ENCODE data around the gene CDH13. TPM values are rescaled to one million over a fixed set of nuclear protein-coding genes. Genes with fewer than 3 reads are reported as not detected.
A peak's percentile ranks its signal among the peaks of the same experiment; 100 is the strongest.

The CDH13 gene
- total RNA-seq, 1 experiment from 2014 or later: 2.1 TPM

DNA sequence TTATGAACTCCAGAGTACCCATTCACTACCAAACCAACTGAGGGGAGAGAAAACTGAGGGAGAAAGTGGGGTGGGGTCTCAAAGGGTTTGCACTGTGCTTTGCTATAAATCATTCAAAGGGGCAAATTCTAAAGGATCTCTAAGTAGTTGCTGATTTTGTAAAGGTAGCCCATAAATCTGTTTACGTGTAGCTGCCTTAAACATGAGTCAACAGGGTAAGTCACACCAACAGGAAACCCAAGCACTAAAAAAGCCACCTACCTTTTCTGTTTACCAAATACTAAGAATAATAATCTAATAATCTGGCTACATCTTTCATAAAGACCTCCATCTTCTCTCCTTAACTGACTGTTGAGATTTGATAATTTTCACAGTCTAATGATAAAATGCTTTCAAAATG lies 1172.6 kb downstream of the CDH13 start:
- intact Hi-C loops (cut with micrococcal nuclease; ENCODE audit: unreplicated experiment): no loop called here
- DNase-seq (ENCODE audit: low spot score): no peak
- BruUV-seq (replicated peaks): no TSS peak
- ChIA-PET CTCF (no interaction called here), POLR2A (ENCODE audit: low non-redundant PET) (no interaction called here)
- no peaks in the 10 kb centered on the region for H3K36me3 ChIP-seq (ENCODE audit: insufficient read depth, low read length, poor library complexity, severe bottlenecking)
- no peak overlapping the region for H3K4me3 ChIP-seq (ENCODE audit: low read depth, low read length, poor library complexity, severe bottlenecking)
- no peaks in the 10 kb centered on the region for H3K4me1 ChIP-seq (ENCODE audit: insufficient read depth, low read length, poor library complexity, severe bottlenecking)
- H3K27ac ChIP-seq (ENCODE audit: low read depth, low read length, poor library complexity, severe bottlenecking): no peak overlapping the region
- H3K9me3 ChIP-seq (ENCODE audit: low read depth, low read length, poor library complexity, severe bottlenecking): no peaks in the 10 kb centered on the region
- H3K27me3 ChIP-seq (replicated peaks; ENCODE audit: insufficient read depth, low read depth, low read length, poor library complexity): peaks cover 65% of the 10 kb centered on the region
- TF ChIP-seq CTCF (conservative IDR thresholded peaks at IDR 0.05; ENCODE audit: low read depth, low read length) (no peak), EZH2 (IDR thresholded peaks at IDR 0.05; ENCODE audit: borderline replicate concordance, low read depth, low read length, poor library complexity, severe bottlenecking) (no peak)

GRCh38 chr16:83802135-83802534 lies 1175.4 kb downstream of the CDH13 start:
- TF ChIP-seq EZH2 (IDR thresholded peaks at IDR 0.05; ENCODE audit: borderline replicate concordance, low read depth, low read length, poor library complexity, severe bottlenecking) (no peak), CTCF (conservative IDR thresholded peaks at IDR 0.05; ENCODE audit: low read depth, low read length) (no peak)
- CTCF ChIA-PET: no interaction called here
- no peaks in the 10 kb centered on the region for H3K4me1 ChIP-seq (ENCODE audit: insufficient read depth, low read length, poor library complexity, severe bottlenecking)
- no peaks in the 10 kb centered on the region for H3K9me3 ChIP-seq (ENCODE audit: low read depth, low read length, poor library complexity, severe bottlenecking)
- no TSS peak for BruUV-seq (replicated peaks)
- peak overlapping the region; percentile 13 for H3K4me3 ChIP-seq (ENCODE audit: low read depth, low read length, poor library complexity, severe bottlenecking)
- POLR2A ChIA-PET (ENCODE audit: low non-redundant PET): no interaction called here
- H3K27ac ChIP-seq (ENCODE audit: low read depth, low read length, poor library complexity, severe bottlenecking): no peak overlapping the region
- peak; percentile 11 for DNase-seq (ENCODE audit: low spot score)
- no peaks in the 10 kb centered on the region for H3K36me3 ChIP-seq (ENCODE audit: insufficient read depth, low read length, poor library complexity, severe bottlenecking)
- intact Hi-C loops (cut with micrococcal nuclease; ENCODE audit: unreplicated experiment): no loop called here
- H3K27me3 ChIP-seq (replicated peaks; ENCODE audit: insufficient read depth, low read depth, low read length, poor library complexity): peaks cover 41% of the 10 kb centered on the region

- POLR2A ChIA-PET (ENCODE audit: low non-redundant PET): no interaction called here
- H3K4me1 ChIP-seq (ENCODE audit: insufficient read depth, low read length, poor library complexity, severe bottlenecking): no peaks in the 10 kb centered on the region
- CTCF ChIA-PET: no interaction called here
- BruUV-seq (replicated peaks): no TSS peak
- no peaks in the 10 kb centered on the region for H3K36me3 ChIP-seq (ENCODE audit: insufficient read depth, low read length, poor library complexity, severe bottlenecking)
- no peaks in the 10 kb centered on the region for H3K9me3 ChIP-seq (ENCODE audit: low read depth, low read length, poor library complexity, severe bottlenecking)
- intact Hi-C loops (cut with micrococcal nuclease; ENCODE audit: unreplicated experiment): no loop called here
- no peak overlapping the region for H3K27ac ChIP-seq (ENCODE audit: low read depth, low read length, poor library complexity, severe bottlenecking)
- DNase-seq (ENCODE audit: low spot score): no peak
- peaks cover 35% of the 10 kb centered on the region for H3K27me3 ChIP-seq (replicated peaks; ENCODE audit: insufficient read depth, low read depth, low read length, poor library complexity)
- peak overlapping the region; percentile 13 for H3K4me3 ChIP-seq (ENCODE audit: low read depth, low read length, poor library complexity, severe bottlenecking)
- no peak for TF ChIP-seq CTCF (conservative IDR thresholded peaks at IDR 0.05; ENCODE audit: low read depth, low read length)
- no peak for TF ChIP-seq EZH2 (IDR thresholded peaks at IDR 0.05; ENCODE audit: borderline replicate concordance, low read depth, low read length, poor library complexity, severe bottlenecking)
Measured at GRCh38 chr16:83802554-83803205, 1175.9 kb downstream of the CDH13 start.

Measured in A673 (cell line).